Spleen (tissue), 11 donors: ENCODE results near the gene IRAK1. TPM values are rescaled to one million over a fixed set of nuclear protein-coding genes. Genes with fewer than 3 reads are reported as not detected.

ENCODE experiments used
- DNase-seq: peaks from one replicate; pipeline ENCODE4 v3.0.0-alpha.2; 2020
- H3K27ac ChIP-seq, 8 donors: fragments of 200-600 bp; sonication (generic) in 7 of 8; 1 replicate in 4 of 8; 2 replicates in 4 of 8; pipeline versions ENCODE4 v1.5.0 to v1.8.0; 2016 to 2021; ENCODE audit warnings: inconsistent platforms in 4 of 8, mild to moderate bottlenecking in 4 of 8, moderate library complexity in 1 of 8
- H3K27me3 ChIP-seq, 7 donors: fragments of 200-600 bp; sonication (generic) in 6 of 7; replicated peaks in 1 of 7; 1 replicate in 4 of 7; 2 replicates in 3 of 7; pipeline versions ENCODE4 v1.5.0 to v1.8.0; 2016 to 2021; ENCODE audit warnings: inconsistent platforms in 3 of 7, mild to moderate bottlenecking in 1 of 7
- H3K36me3 ChIP-seq, 6 donors: fragments of 200-600 bp; sonication (generic) in 5 of 6; 1 replicate in 4 of 6; 2 replicates in 2 of 6; pipeline versions ENCODE4 v1.5.0 to v1.8.0; 2016 to 2021; ENCODE audit warnings: inconsistent platforms in 2 of 6
- H3K4me1 ChIP-seq, 6 donors: fragments of 200-600 bp; sonication (generic) in 5 of 6; 1 replicate in 3 of 6; 2 replicates in 3 of 6; pipeline versions ENCODE4 v1.5.0 to v1.8.0; 2016 to 2021; ENCODE audit warnings: inconsistent platforms in 3 of 6
- H3K4me3 ChIP-seq, 8 donors: fragments of 200-600 bp; sonication (generic) in 7 of 8; 1 replicate in 4 of 8; 2 replicates in 4 of 8; pipeline versions ENCODE4 v1.5.0 to v1.8.0; 2016 to 2021; ENCODE audit warnings: inconsistent platforms in 4 of 8, mild to moderate bottlenecking in 4 of 8, moderate library complexity in 2 of 8
- H3K9me3 ChIP-seq, 8 donors: fragments of 200-600 bp; sonication (generic) in 7 of 8; 1 replicate in 4 of 8; 2 replicates in 4 of 8; pipeline versions ENCODE4 v1.5.0 to v1.8.0; 2016 to 2021; ENCODE audit warnings: inconsistent platforms in 4 of 8
- CTCF ChIP-seq, 11 experiments: fragments of 200-600 bp in 7 of 11; fragments of 450-650 bp in 4 of 11; sonication (generic) in 4 of 11; IDR thresholded peaks in 8 of 11; conservative IDR thresholded peaks in 3 of 11; 1 replicate in 7 of 11; 2 replicates in 4 of 11; pipeline versions ENCODE4 v1.4.0 to v1.8.0; 2016 to 2021; ENCODE audit warnings: antibody characterized with exemption in 11 of 11, inconsistent platforms in 4 of 11, mild to moderate bottlenecking in 1 of 11
- POLR2A ChIP-seq, 3 donors: fragments of 450-650 bp; IDR thresholded peaks; one replicate each; pipeline ENCODE4 v1.5.1; 2017; ENCODE audit warnings: antibody characterized with exemption in 3 of 3, mild to moderate bottlenecking in 1 of 3
- POLR2AphosphoS5 ChIP-seq, 3 donors: sonication (generic); formaldehyde crosslinking; IDR thresholded peaks; one replicate each; pipeline ENCODE4 v1.5.1; 2017; ENCODE audit warnings: antibody characterized with exemption in 3 of 3
- WGBS, 5 donors: extraction: QIAGEN DNeasy Blood & Tissue Kit in 3 of 5; methylation state at CpG; one replicate each; pipeline versions ENCODE4 v1.1.5 to v1.1.7; 2013 to 2018; 5-methylcytosine and 5-hydroxymethylcytosine counted together
- intact Hi-C: fragments of 100-400 bp; cut with DNase I; formaldehyde crosslinking; loops from one replicate; pipeline ENCODE4 v1.15.0; 2023; ENCODE audit warnings: low total_unique reads
- polyA plus RNA-seq, 3 donors: library from polyadenylated mRNA; stranded (reverse); fragments of 200-250 nt; gene quantifications; one replicate each; pipeline ENCODE4 v1.2.1, GENCODE V29; 2013
- total RNA-seq, 7 donors: library from RNA; depleted of rRNA in 3 of 7; stranded (reverse); fragments of >200 nt in 3 of 7; fragmentation: NEBNext Ultra II Directional in 4 of 7; extraction: Animal tissue kit (Norgen Biotek cat#: 25700) in 4 of 7; gene quantifications; one replicate each; pipeline versions ENCODE4 v1.1.0 to v1.2.1, GENCODE V29; 2016 to 2021
- donor health status: healthy with polysubstance abuse.
- donor health status: DM: no; HTN: no; CAD: no; lungs with moderate emphysema.
- donor health status: DM: no; HTN: no; CAD: no.
- donor health status: Bipolar disorder and iron deficiency.
- donor health status: healthy.
- donor health status: DM: no; HTN: no; CAD: no.
- donor health status: DM: yes; HTN: yes; CAD: no.

IRAK1 gene
- total and polyA plus RNA-seq, 10 donors, result 46.4 to 118 (median 90.0) TPM

- Histone ChIP-seq H3K36me3 (no peaks in the 10 kb centered on the region), H3K9me3 (no peaks in the 10 kb centered on the region), H3K4me1 (peaks cover 11 to 27% (median 22%) of the 10 kb centered on the region in 6 donors), H3K4me3 (peak overlapping the region in 1 of 8 donors; percentile 95), H3K27me3 (no peaks in the 10 kb centered on the region), H3K27ac (peak overlapping the region in 7 of 8 donors; percentile 98 to 100 (median 99))
- TF ChIP-seq CTCF (IDR thresholded peaks at IDR 0.05 in 8 of 11, conservative IDR thresholded peaks at IDR 0.05 in 3 of 11) (no peak), POLR2AphosphoS5 (IDR thresholded peaks at IDR 0.05) (no peak), POLR2A (IDR thresholded peaks at IDR 0.05) (no peak)
- WGBS, 5 donors, result 29 to 68% (median 61%) methylated on average over 2 to 3 of the region's 3 CpGs
- intact Hi-C loops, result no loop called here
- peak; percentile 76 for DNase-seq
Observed at GRCh38 chrX:153974726-153975286, 44.9 kb downstream of the IRAK1 start.

GRCh38 chrX:153974003-153974725, 45.5 kb downstream of the IRAK1 start:
- Histone ChIP-seq H3K9me3 (no peaks in the 10 kb centered on the region), H3K27me3 (no peaks in the 10 kb centered on the region), H3K36me3 (no peaks in the 10 kb centered on the region), H3K4me1 (peaks cover 11 to 33% (median 29%) of the 10 kb centered on the region in 6 donors), H3K27ac (peak overlapping the region; percentile 98 to 100 (median 99)), H3K4me3 (peak overlapping the region in 4 of 8 donors; percentile 74 to 97 (median 91))
- intact Hi-C loops, result no loop called here
- 53 to 70% (median 65%) methylated on average over 4 to 14 of the region's 14 CpGs for WGBS, 5 donors
- DNase-seq, result peak; percentile 85
- TF ChIP-seq POLR2AphosphoS5 (IDR thresholded peaks at IDR 0.05), result peak in 2 of 3 donors; percentile 19 to 56
- TF ChIP-seq CTCF (IDR thresholded peaks at IDR 0.05 in 8 of 11, conservative IDR thresholded peaks at IDR 0.05 in 3 of 11), result no peak

- Histone ChIP-seq H3K36me3 (no peaks in the 10 kb centered on the region), H3K27me3 (no peaks in the 10 kb centered on the region), H3K4me1 (peaks cover 15 to 41% (median 37%) of the 10 kb centered on the region in 6 donors), H3K27ac (peak overlapping the region; percentile 98 to 100 (median 99)), H3K9me3 (no peaks in the 10 kb centered on the region), H3K4me3 (peak overlapping the region; percentile 34 to 97 (median 74))
- intact Hi-C loops, result no loop called here
- DNase-seq, result peak; percentile 80
- 36 to 51% (median 39%) methylated on average over 12 to 20 of the region's 20 CpGs for WGBS, 5 donors
- TF ChIP-seq POLR2A (IDR thresholded peaks at IDR 0.05), result no peak
- no peak for TF ChIP-seq CTCF (IDR thresholded peaks at IDR 0.05 in 8 of 11, conservative IDR thresholded peaks at IDR 0.05 in 3 of 11)
- no peak for TF ChIP-seq POLR2AphosphoS5 (IDR thresholded peaks at IDR 0.05)
Observed at GRCh38 chrX:153973127-153974002, 46.3 kb downstream of the IRAK1 start.
